Right atrium auricular region (tissue), 2 donors: ENCODE measurements around the gene HABP4. TPM values are rescaled to one million over a fixed set of nuclear protein-coding genes. Genes with fewer than 3 reads are reported as not detected.

Experiments used
- total RNA-seq, 2 donors: library from RNA; depleted of rRNA; stranded (reverse); fragments of >200 nt; gene quantifications; one replicate each; pipeline ENCODE4 v1.1.0, GENCODE V29; 2016

HABP4 gene
- total RNA-seq, 2 donors from 2014 or later, result 16.5 to 20.5 TPM

Other genes with a start within 250 kb of the HABP4 start
- not detected for gene HSD17B3, start 148.0 kb upstream of the HABP4 start, total RNA-seq
- 10 to 100 TPM in 1 of 2 donors, 1 to 10 TPM in 1; 9.7 to 14.5 TPM for gene SLC35D2, start 66.5 kb upstream of the HABP4 start, total RNA-seq
- gene ZNF367, start 31.8 kb upstream of the HABP4 start, total RNA-seq, result 1 to 10 TPM in 1 of 2 donors, under 1 TPM in 1; 0.75 to 1.2 TPM
- 10 to 100 TPM; 18.4 to 19.2 TPM for gene CDC14B, start 169.7 kb downstream of the HABP4 start, total RNA-seq
- gene PRXL2C, start 205.1 kb downstream of the HABP4 start, total RNA-seq, result 10 to 100 TPM; 14.2 to 22.4 TPM